ENCODE measurements around the gene PLEK.

DNA sequence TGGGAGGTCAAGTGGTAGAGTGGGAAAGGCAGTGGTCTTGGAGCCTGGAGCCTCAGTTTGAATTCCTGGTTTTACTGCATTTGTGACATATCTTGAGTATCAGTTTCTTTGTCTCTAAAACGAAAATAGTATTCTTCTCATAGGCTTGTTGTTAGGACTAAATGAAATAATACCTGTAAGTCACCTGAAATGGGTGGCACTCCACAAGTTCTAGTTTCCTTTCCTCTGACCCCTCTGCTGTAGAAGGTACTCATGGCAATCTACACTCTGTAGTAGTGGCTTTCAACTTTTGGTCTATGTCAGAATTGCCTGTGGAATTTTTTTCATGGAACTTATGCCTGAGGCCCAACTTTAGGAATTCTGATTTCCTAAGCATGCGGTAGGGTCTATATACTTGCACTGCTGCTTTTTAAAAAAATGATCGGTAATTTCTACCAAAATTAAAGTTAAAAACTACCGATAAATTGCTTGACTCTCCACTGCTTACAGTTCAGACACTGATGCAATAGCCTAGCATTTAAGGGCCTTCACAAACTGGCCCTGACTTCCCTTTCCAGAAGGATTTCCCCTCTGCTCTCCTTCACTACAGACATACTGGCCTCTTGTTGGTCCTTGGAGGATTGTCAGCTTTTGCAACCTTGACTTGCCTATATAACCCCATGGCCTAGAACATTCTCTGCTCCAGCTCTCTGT, 47.2 kb downstream of the PLEK start:
- TF ChIP-seq YY1 (IDR thresholded peaks at IDR 0.05; ENCODE audit: insufficient read depth, insufficient read length) (no peak), ZNF274 (IDR thresholded peaks at IDR 0.05; ENCODE audit: low read depth, low read length) (no peak)

Measured in NT2/D1 (cell line).